Smooth muscle cell (in vitro differentiated cells): ENCODE data around the gene DPP9. TPM values are rescaled to one million over a fixed set of nuclear protein-coding genes. Genes with fewer than 3 reads are reported as not detected.
A peak's percentile ranks its signal among the peaks of the same experiment; 100 is the strongest.

ENCODE experiments used
- DNase-seq: peaks from one replicate; lab custom pipeline; 2025; ENCODE audit not compliant: unreplicated experiment; lab: John Stamatoyannopoulos, UW
- H2AFZ ChIP-seq: fragments of 200-600 bp; sonication (generic); 2 replicates; pipeline ENCODE4 v1.6.0; 2016; ENCODE audit warnings: antibody characterized with exemption, low read depth, mild to moderate bottlenecking
- H3F3A ChIP-seq: fragments of 200-600 bp; sonication (generic); 2 replicates; pipeline ENCODE4 v1.6.0; 2017; ENCODE audit warnings: antibody characterized with exemption, low read depth
- H3K27ac ChIP-seq: fragments of 200-600 bp; sonication (generic); 2 replicates; pipeline ENCODE4 v1.5.1; 2016; ENCODE audit warnings: low read depth, mild to moderate bottlenecking
- H3K27me3 ChIP-seq: fragments of 200-600 bp; sonication (generic); 2 replicates; pipeline ENCODE4 v1.6.1; 2016; ENCODE audit warnings: low read depth, mild to moderate bottlenecking
- H3K36me3 ChIP-seq: fragments of 200-600 bp; sonication (generic); 2 replicates; pipeline ENCODE4 v1.5.1; 2016; ENCODE audit warnings: low read depth
- H3K4me1 ChIP-seq: fragments of 200-600 bp; sonication (generic); 2 replicates; pipeline ENCODE4 v1.5.1; 2016; ENCODE audit warnings: low read depth
- H3K4me2 ChIP-seq: fragments of 200-600 bp; sonication (generic); 2 replicates; pipeline ENCODE4 v1.6.0; 2016; ENCODE audit warnings: mild to moderate bottlenecking
- H3K4me3 ChIP-seq: fragments of 200-600 bp; sonication (generic); 2 replicates; pipeline ENCODE4 v1.5.1; 2016; ENCODE audit warnings: mild to moderate bottlenecking
- H3K79me2 ChIP-seq: fragments of 200-600 bp; sonication (generic); 2 replicates; pipeline ENCODE4 v1.6.0; 2016; ENCODE audit warnings: low read depth, mild to moderate bottlenecking
- H3K9ac ChIP-seq: fragments of 200-600 bp; sonication (generic); 2 replicates; pipeline ENCODE4 v1.6.0; 2016; ENCODE audit warnings: low read depth
- H3K9me3 ChIP-seq: fragments of 200-600 bp; sonication (generic); replicated peaks from 2 replicates; pipeline ENCODE4 v1.5.1; 2016; ENCODE audit warnings: low read depth
- H4K20me1 ChIP-seq: fragments of 200-600 bp; sonication (generic); 2 replicates; pipeline ENCODE4 v1.6.0; 2016; ENCODE audit warnings: low read depth
- CTCF ChIP-seq: fragments of 200-600 bp; sonication (generic); IDR thresholded peaks from 2 replicates; pipeline ENCODE4 v1.5.1; 2017; ENCODE audit warnings: borderline replicate concordance, mild to moderate bottlenecking, antibody characterized with exemption; ENCODE audit not compliant: insufficient read depth, poor library complexity, severe bottlenecking
- WGBS: methylation state at CpG from one replicate; pipeline ENCODE4 v1.1.7; 2016; ENCODE audit warnings: low lambda C conversion rate; 5-methylcytosine and 5-hydroxymethylcytosine counted together
- microRNA-seq: library from miRNA; unstranded; fragments of <30 nt; microRNA quantifications from one replicate; pipeline ENCODE4, GENCODE V29; 2016; ENCODE audit warnings: borderline number of aligned reads
- polyA plus RNA-seq: library from polyadenylated mRNA; unstranded; fragments of >200 nt; fragmentation: Nextera tagmentation; extraction: Ambion mirVana; gene quantifications from 2 replicates; pipeline ENCODE4 v1.2.1, GENCODE V29; 2016
- small RNA-seq: library from RNA; depleted of rRNA; stranded (forward); fragments of <200 nt; gene quantifications from one replicate; pipeline ENCODE3, GENCODE V24; 2014
- total RNA-seq: library from RNA; depleted of rRNA; stranded (reverse); fragments of >200 nt; gene quantifications from 2 replicates; pipeline ENCODE4 v1.2.3, GENCODE V29; 2014

DPP9 gene
- total and polyA plus RNA-seq, 2 experiments from 2014 or later = 26.3 to 44.3 TPM

- Histone ChIP-seq H3K27ac (peak overlapping the region; percentile 90), H3K4me2 (no peak overlapping the region), H3K9me3 (no peaks in the 10 kb centered on the region), H4K20me1 (no peaks in the 10 kb centered on the region), H3K79me2 (no peaks in the 10 kb centered on the region), H3K27me3 (no peaks in the 10 kb centered on the region), H3K9ac (no peak overlapping the region), H2AFZ (no peak overlapping the region), H3K36me3 (no peaks in the 10 kb centered on the region), H3F3A (peaks cover 12% of the 10 kb centered on the region), H3K4me3 (no peak overlapping the region), H3K4me1 (no peaks in the 10 kb centered on the region)
- 40% methylated on average over 14 of the region's 14 CpGs for WGBS
- peak; percentile 75 for TF ChIP-seq CTCF
- DNase-seq = peak; percentile 15
Measured at GRCh38 chr19:4633140-4633967, 90.3 kb downstream of the DPP9 start.

Small RNAs within 50 kb of the gene (microRNA-seq; reads per million reads assigned to microRNA genes)
- not detected for gene MIR7-3

Small RNAs within 50 kb of the gene (small RNA-seq; reads per million reads assigned to genes)
- gene MIR7-3 = not detected

Other genes starting within 250 kb of the DPP9 start
- gene PLIN4, start 205.4 kb downstream of the DPP9 start, total RNA-seq = 0.09 TPM in 1 of 2 replicates, not detected in the other
- gene PLIN4, start 205.4 kb downstream of the DPP9 start, polyA plus RNA-seq = 0.23 and 0.93 TPM in 2 replicates
- not detected in 2 replicates for gene PLIN5, start 188.6 kb downstream of the DPP9 start, total RNA-seq
- gene PLIN5, start 188.6 kb downstream of the DPP9 start, polyA plus RNA-seq = 0.27 TPM in 1 of 2 replicates, not detected in the other
- not detected in 2 replicates for gene LRG1, start 183.8 kb downstream of the DPP9 start, total RNA-seq
- gene LRG1, start 183.8 kb downstream of the DPP9 start, polyA plus RNA-seq = not detected in 2 replicates
- 1.9 and 2.2 TPM in 2 replicates for gene SEMA6B, start 164.2 kb downstream of the DPP9 start, total RNA-seq
- 0.63 and 1.3 TPM in 2 replicates for gene SEMA6B, start 164.2 kb downstream of the DPP9 start, polyA plus RNA-seq
- 2.2 and 3.7 TPM in 2 replicates for gene TNFAIP8L1, start 84.3 kb downstream of the DPP9 start, total RNA-seq
- 5.2 and 6.6 TPM in 2 replicates for gene TNFAIP8L1, start 84.3 kb downstream of the DPP9 start, polyA plus RNA-seq
- gene MYDGF, start 53.5 kb downstream of the DPP9 start, total RNA-seq = 145 and 188 TPM in 2 replicates
- 651 and 680 TPM in 2 replicates for gene MYDGF, start 53.5 kb downstream of the DPP9 start, polyA plus RNA-seq
- gene FEM1A, start 67.9 kb upstream of the DPP9 start, total RNA-seq = 6.8 and 7.1 TPM in 2 replicates
- 1.5 and 1.6 TPM in 2 replicates for gene FEM1A, start 67.9 kb upstream of the DPP9 start, polyA plus RNA-seq
- gene TICAM1, start 107.9 kb upstream of the DPP9 start, total RNA-seq = 3.5 and 4.6 TPM in 2 replicates
- 13.9 and 22.9 TPM in 2 replicates for gene TICAM1, start 107.9 kb upstream of the DPP9 start, polyA plus RNA-seq
- 101 and 102 TPM in 2 replicates for gene PLIN3, start 143.8 kb upstream of the DPP9 start, total RNA-seq
- gene PLIN3, start 143.8 kb upstream of the DPP9 start, polyA plus RNA-seq = 176 and 202 TPM in 2 replicates
- not detected in 2 replicates for gene ARRDC5, start 179.1 kb upstream of the DPP9 start, total RNA-seq
- not detected in 2 replicates for gene ARRDC5, start 179.1 kb upstream of the DPP9 start, polyA plus RNA-seq
- 11.3 and 16.9 TPM in 2 replicates for gene UHRF1, start 185.7 kb upstream of the DPP9 start, total RNA-seq
- 22.7 and 27.2 TPM in 2 replicates for gene UHRF1, start 185.7 kb upstream of the DPP9 start, polyA plus RNA-seq
- 24.6 and 27.9 TPM in 2 replicates for gene KDM4B, start 245.3 kb upstream of the DPP9 start, total RNA-seq
- 32.3 and 45.1 TPM in 2 replicates for gene KDM4B, start 245.3 kb upstream of the DPP9 start, polyA plus RNA-seq